HEK293 (cell line): ENCODE data around the gene TACC2.

Experiments used
- CTCF ChIA-PET: fragments of 350-600 bp; formaldehyde crosslinking; extraction: SDS; loops from one replicate; lab custom pipeline; 2021; ENCODE audit warnings: antibody characterized with exemption; lab: Yijun Ruan, JAX
- POLR2A ChIA-PET: fragments of 300-600 bp; formaldehyde crosslinking; extraction: SDS; loops from one replicate; lab custom pipeline; 2020; ENCODE audit warnings: antibody characterized with exemption, inconsistent platforms; lab: Yijun Ruan, JAX
- H3K27ac ChIP-seq: fragments of 200-500 bp; sonication (Bioruptor generic); 2 replicates; pipeline ENCODE4 v1.5.1; 2014; ENCODE audit warnings: low read depth, low read length, control low read depth, inconsistent platforms; ENCODE audit errors: extremely low read depth
- H3K36me3 ChIP-seq, 2 experiments: fragments of 200-500 bp in 1 of 2; sonication (Bioruptor generic) in 1 of 2; 1 replicate in 1 of 2; 2 replicates in 1 of 2; pipeline ENCODE4 v1.5.1; 2014 to 2017; ENCODE audit warnings: inconsistent platforms in 2 of 2, low read length in 2 of 2; ENCODE audit not compliant: control insufficient read depth in 2 of 2, insufficient read depth in 1 of 2
- H3K4me1 ChIP-seq: fragments of 200-500 bp; sonication (Bioruptor generic); 2 replicates; pipeline ENCODE4 v1.5.1; 2014; ENCODE audit warnings: mild to moderate bottlenecking, low read length, inconsistent platforms; ENCODE audit not compliant: control insufficient read depth, insufficient read depth
- H3K4me3 ChIP-seq: 2 replicates; pipeline ENCODE4 v1.5.1; 2011; ENCODE audit warnings: low read depth, mild to moderate bottlenecking, control low read depth, low read length, moderate library complexity
- H3K9me3 ChIP-seq: fragments of 200-500 bp; sonication (Bioruptor generic); 2 replicates; pipeline ENCODE4 v1.5.1; 2014; ENCODE audit warnings: low read depth, low read length, inconsistent platforms; ENCODE audit not compliant: control insufficient read depth, insufficient read depth
- GLIS1 ChIP-seq: fragments of 450-650 bp; formaldehyde crosslinking; IDR thresholded peaks from 2 replicates; pipeline ENCODE4 v1.5.1; 2016; ENCODE audit warnings: missing biosample characterization, missing genetic modification characterization
- GLIS2 ChIP-seq: fragments of 450-650 bp; formaldehyde crosslinking; IDR thresholded peaks from 2 replicates; pipeline ENCODE4 v1.5.1; 2016; ENCODE audit warnings: missing biosample characterization, missing genetic modification characterization
- SETDB1 ChIP-seq: IDR thresholded peaks from one replicate; pipeline ENCODE4 v1.6.1; 2017; ENCODE audit warnings: mild to moderate bottlenecking, low read length, moderate library complexity, mixed read lengths; ENCODE audit not compliant: insufficient read length
- TCF7L2 ChIP-seq: IDR thresholded peaks from 2 replicates; pipeline ENCODE4 v1.6.1; 2011; ENCODE audit warnings: low read depth, mild to moderate bottlenecking, inconsistent platforms, low read length, moderate library complexity, borderline replicate concordance
- YY1 ChIP-seq: fragments of 450-650 bp; formaldehyde crosslinking; IDR thresholded peaks from 2 replicates; pipeline ENCODE4 v1.5.1; 2018; ENCODE audit warnings: missing biosample characterization, missing genetic modification characterization
- ZBTB21 ChIP-seq: fragments of 450-650 bp; formaldehyde crosslinking; IDR thresholded peaks from 2 replicates; pipeline ENCODE4 v1.5.1; 2017; ENCODE audit warnings: missing biosample characterization, missing genetic modification characterization
- ZIC2 ChIP-seq: fragments of 450-650 bp; formaldehyde crosslinking; IDR thresholded peaks from 2 replicates; pipeline ENCODE4 v1.5.1; 2016; ENCODE audit warnings: missing biosample characterization, missing genetic modification characterization
- ZNF132 ChIP-seq: fragments of 450-650 bp; formaldehyde crosslinking; IDR thresholded peaks from 2 replicates; pipeline ENCODE4 v1.5.1; 2017; ENCODE audit warnings: missing biosample characterization, missing genetic modification characterization, borderline replicate concordance
- ZNF133 ChIP-seq: fragments of 450-650 bp; formaldehyde crosslinking; IDR thresholded peaks from 2 replicates; pipeline ENCODE4 v1.5.1; 2016; ENCODE audit warnings: missing biosample characterization, missing genetic modification characterization
- ZNF175 ChIP-seq: fragments of 450-650 bp; formaldehyde crosslinking; IDR thresholded peaks from 2 replicates; pipeline ENCODE4 v1.5.1; 2016; ENCODE audit warnings: missing biosample characterization, missing genetic modification characterization
- ZNF248 ChIP-seq: fragments of 450-650 bp; formaldehyde crosslinking; IDR thresholded peaks from 2 replicates; pipeline ENCODE4 v1.5.1; 2017; ENCODE audit warnings: missing biosample characterization, missing genetic modification characterization
- ZNF335 ChIP-seq: fragments of 450-650 bp; formaldehyde crosslinking; conservative IDR thresholded peaks from 2 replicates; pipeline ENCODE4 v1.5.1; 2016; ENCODE audit warnings: missing biosample characterization, missing genetic modification characterization
- ZNF341 ChIP-seq: fragments of 450-650 bp; formaldehyde crosslinking; IDR thresholded peaks from 2 replicates; pipeline ENCODE4; 2016; ENCODE audit warnings: low read depth, missing biosample characterization, missing genetic modification characterization
- ZNF350 ChIP-seq: fragments of 450-650 bp; formaldehyde crosslinking; IDR thresholded peaks from 2 replicates; pipeline ENCODE4 v1.5.0; 2017; ENCODE audit warnings: missing biosample characterization, mild to moderate bottlenecking, missing genetic modification characterization
- ZNF514 ChIP-seq: fragments of 450-650 bp; formaldehyde crosslinking; IDR thresholded peaks from 2 replicates; pipeline ENCODE4 v1.5.1; 2016; ENCODE audit warnings: missing biosample characterization, missing genetic modification characterization
- ZNF600 ChIP-seq: fragments of 450-650 bp; formaldehyde crosslinking; IDR thresholded peaks from 2 replicates; pipeline ENCODE4 v1.5.1; 2016; ENCODE audit warnings: missing biosample characterization, missing genetic modification characterization
- ZNF610 ChIP-seq: fragments of 450-650 bp; formaldehyde crosslinking; IDR thresholded peaks from 2 replicates; pipeline ENCODE4 v1.5.1; 2016; ENCODE audit warnings: missing biosample characterization, missing genetic modification characterization, borderline replicate concordance
- ZNF658 ChIP-seq: fragments of 450-650 bp; formaldehyde crosslinking; IDR thresholded peaks from 2 replicates; pipeline ENCODE4; 2016; ENCODE audit warnings: missing biosample characterization, missing genetic modification characterization
- ZNF660 ChIP-seq: fragments of 450-650 bp; IDR thresholded peaks from 2 replicates; pipeline ENCODE4 v1.5.1; 2018; ENCODE audit warnings: missing biosample characterization, mild to moderate bottlenecking, missing genetic modification characterization
- ZNF664 ChIP-seq: fragments of 450-650 bp; formaldehyde crosslinking; IDR thresholded peaks from 2 replicates; pipeline ENCODE4 v1.5.1; 2016; ENCODE audit warnings: missing biosample characterization, missing genetic modification characterization
- ZNF707 ChIP-seq: fragments of 450-650 bp; formaldehyde crosslinking; IDR thresholded peaks from 2 replicates; pipeline ENCODE4 v1.5.1; 2016; ENCODE audit warnings: missing biosample characterization, missing genetic modification characterization
- ZNF747 ChIP-seq: fragments of 450-650 bp; formaldehyde crosslinking; IDR thresholded peaks from 2 replicates; pipeline ENCODE4 v1.5.1; 2016; ENCODE audit warnings: missing biosample characterization, missing genetic modification characterization
- ZNF777 ChIP-seq: fragments of 450-650 bp; formaldehyde crosslinking; IDR thresholded peaks from 2 replicates; pipeline ENCODE4 v1.5.1; 2017; ENCODE audit warnings: missing biosample characterization, missing genetic modification characterization, borderline replicate concordance
- ZNF785 ChIP-seq: fragments of 450-650 bp; formaldehyde crosslinking; IDR thresholded peaks from 2 replicates; pipeline ENCODE4 v1.5.1; 2016; ENCODE audit warnings: missing biosample characterization, missing genetic modification characterization
- ZSCAN30 ChIP-seq: fragments of 450-650 bp; IDR thresholded peaks from 2 replicates; pipeline ENCODE4 v1.5.1; 2018; ENCODE audit warnings: missing biosample characterization, mild to moderate bottlenecking, missing genetic modification characterization, moderate library complexity
- TF ChIP-seq, protein P1 (sequence below): fragments of 450-650 bp; formaldehyde crosslinking; IDR thresholded peaks from 2 replicates; pipeline ENCODE4 v1.5.1; 2016; ENCODE audit warnings: missing biosample characterization, missing genetic modification characterization
- TF ChIP-seq, protein P2 (sequence below): fragments of 450-650 bp; formaldehyde crosslinking; IDR thresholded peaks from 2 replicates; pipeline ENCODE4 v1.5.1; 2016; ENCODE audit warnings: missing biosample characterization, missing genetic modification characterization
- TF ChIP-seq, protein P3 (sequence below): fragments of 450-650 bp; formaldehyde crosslinking; IDR thresholded peaks from 2 replicates; pipeline ENCODE4 v1.5.1; 2017; ENCODE audit warnings: missing biosample characterization, missing genetic modification characterization
- TF ChIP-seq, protein P4 (sequence below): fragments of 450-650 bp; formaldehyde crosslinking; IDR thresholded peaks from 2 replicates; pipeline ENCODE4 v1.5.1; 2016; ENCODE audit warnings: missing biosample characterization, missing genetic modification characterization
- TF ChIP-seq, protein P5 (sequence below): fragments of 450-650 bp; formaldehyde crosslinking; IDR thresholded peaks from 2 replicates; pipeline ENCODE4 v1.5.1; 2016; ENCODE audit warnings: missing biosample characterization, missing genetic modification characterization, low read depth

Gene TACC2

DNA sequence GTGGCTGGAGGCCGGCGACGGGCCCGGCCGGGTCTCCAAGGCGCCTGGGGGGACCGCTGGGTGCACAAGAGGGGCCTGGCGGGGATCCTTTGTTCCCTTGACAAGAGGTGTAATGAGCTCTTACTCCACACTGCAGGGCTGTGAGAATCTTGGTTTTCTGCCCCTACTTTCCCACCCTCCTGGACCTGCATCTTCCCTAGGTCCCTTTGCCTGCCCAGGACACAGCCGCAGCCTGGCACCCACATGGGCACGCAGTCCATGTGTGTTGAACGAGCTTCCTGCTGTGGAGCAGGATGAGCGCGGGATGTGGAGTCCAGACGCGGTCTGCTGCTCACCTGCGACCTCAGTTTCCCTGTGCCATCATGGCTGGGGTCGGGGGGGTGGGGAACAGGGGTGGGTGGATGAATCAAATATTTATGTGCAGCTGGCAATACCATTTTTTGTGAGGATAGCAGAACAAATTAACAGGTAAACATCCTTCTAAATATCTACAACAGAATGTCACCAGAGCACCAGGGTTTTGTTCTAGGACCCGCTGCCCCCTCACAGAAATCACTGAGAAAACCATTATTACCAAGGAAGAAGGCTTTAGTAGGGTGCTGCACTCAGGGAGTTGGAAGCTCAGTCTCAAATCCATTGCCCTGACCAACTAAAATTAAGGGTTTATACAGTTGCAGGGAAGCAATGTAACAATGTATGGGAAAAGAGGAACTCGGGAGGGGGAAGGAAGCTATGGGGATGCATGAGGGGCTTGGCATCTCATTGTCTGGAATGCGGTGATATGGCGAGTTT is 13.5 kb upstream of the TACC2 start:
- ChIA-PET POLR2A (interaction anchor here (0.5 to 2.4 kb wide), 3 partner anchors 9 to 52 kb away, joined by 3 to 8 read pairs (median 4); partner anchors contain the start of gene ATE1), CTCF (interaction anchor here (0.6 to 1.7 kb wide), 11 partner anchors 8 to 213 kb away, joined by 3 to 7 read pairs (median 4); no protein-coding TSS in a partner anchor)
- peak overlapping the region; percentile 99 for H3K27ac ChIP-seq
- no peaks in the 10 kb centered on the region for H3K9me3 ChIP-seq
- peaks cover 5% of the 10 kb centered on the region for H3K4me1 ChIP-seq
- H3K36me3 ChIP-seq: peaks cover 8 to 23% of the 10 kb centered on the region in 2 experiments
- H3K4me3 ChIP-seq: peak overlapping the region; percentile 75
- TF ChIP-seq GLIS2 (tag by site-specific recombination) (peak; percentile 68), ZNF335 (tag by site-specific recombination) (peak; percentile 72), ZNF707 (tag by site-specific recombination) (no peak), SETDB1 (peak; percentile 31), ZNF133 (no peak), ZNF658 (no peak), ZNF341 (no peak), ZNF785 (tag by site-specific recombination) (no peak), ZNF175 (no peak), ZSCAN30 (tag by site-specific recombination) (no peak), GLIS1 (tag by site-specific recombination) (no peak), ZNF610 (tag by site-specific recombination) (no peak), ZNF350 (tag by site-specific recombination) (no peak), YY1 (tag by site-specific recombination) (no peak), ZNF248 (no peak), ZNF777 (tag by site-specific recombination) (no peak), ZNF132 (no peak), ZNF664 (tag by site-specific recombination) (no peak), ZNF747 (tag by site-specific recombination) (no peak), ZBTB21 (no peak), ZNF514 (no peak), ZIC2 (peak; percentile 70), ZNF660 (no peak), TCF7L2 (no peak), ZNF600 (tag by site-specific recombination) (0 out of 2 replicates have a peak, but pooled peaks have one; percentile 30)
- TF ChIP-seq, protein P1, sequence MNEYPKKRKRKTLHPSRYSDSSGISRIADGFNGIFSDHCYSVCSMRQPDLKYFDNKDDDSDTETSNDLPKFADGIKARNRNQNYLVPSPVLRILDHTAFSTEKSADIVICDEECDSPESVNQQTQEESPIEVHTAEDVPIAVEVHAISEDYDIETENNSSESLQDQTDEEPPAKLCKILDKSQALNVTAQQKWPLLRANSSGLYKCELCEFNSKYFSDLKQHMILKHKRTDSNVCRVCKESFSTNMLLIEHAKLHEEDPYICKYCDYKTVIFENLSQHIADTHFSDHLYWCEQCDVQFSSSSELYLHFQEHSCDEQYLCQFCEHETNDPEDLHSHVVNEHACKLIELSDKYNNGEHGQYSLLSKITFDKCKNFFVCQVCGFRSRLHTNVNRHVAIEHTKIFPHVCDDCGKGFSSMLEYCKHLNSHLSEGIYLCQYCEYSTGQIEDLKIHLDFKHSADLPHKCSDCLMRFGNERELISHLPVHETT (tag by site-specific recombination): no peak
- TF ChIP-seq, protein P2, sequence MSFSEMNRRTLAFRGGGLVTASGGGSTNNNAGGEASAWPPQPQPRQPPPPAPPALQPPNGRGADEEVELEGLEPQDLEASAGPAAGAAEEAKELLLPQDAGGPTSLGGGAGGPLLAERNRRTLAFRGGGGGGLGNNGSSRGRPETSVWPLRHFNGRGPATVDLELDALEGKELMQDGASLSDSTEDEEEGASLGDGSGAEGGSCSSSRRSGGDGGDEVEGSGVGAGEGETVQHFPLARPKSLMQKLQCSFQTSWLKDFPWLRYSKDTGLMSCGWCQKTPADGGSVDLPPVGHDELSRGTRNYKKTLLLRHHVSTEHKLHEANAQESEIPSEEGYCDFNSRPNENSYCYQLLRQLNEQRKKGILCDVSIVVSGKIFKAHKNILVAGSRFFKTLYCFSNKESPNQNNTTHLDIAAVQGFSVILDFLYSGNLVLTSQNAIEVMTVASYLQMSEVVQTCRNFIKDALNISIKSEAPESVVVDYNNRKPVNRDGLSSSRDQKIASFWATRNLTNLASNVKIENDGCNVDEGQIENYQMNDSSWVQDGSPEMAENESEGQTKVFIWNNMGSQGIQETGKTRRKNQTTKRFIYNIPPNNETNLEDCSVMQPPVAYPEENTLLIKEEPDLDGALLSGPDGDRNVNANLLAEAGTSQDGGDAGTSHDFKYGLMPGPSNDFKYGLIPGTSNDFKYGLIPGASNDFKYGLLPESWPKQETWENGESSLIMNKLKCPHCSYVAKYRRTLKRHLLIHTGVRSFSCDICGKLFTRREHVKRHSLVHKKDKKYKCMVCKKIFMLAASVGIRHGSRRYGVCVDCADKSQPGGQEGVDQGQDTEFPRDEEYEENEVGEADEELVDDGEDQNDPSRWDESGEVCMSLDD (tag by site-specific recombination): 0 out of 2 replicates have a peak, but pooled peaks have one; percentile 33
- TF ChIP-seq, protein P3, sequence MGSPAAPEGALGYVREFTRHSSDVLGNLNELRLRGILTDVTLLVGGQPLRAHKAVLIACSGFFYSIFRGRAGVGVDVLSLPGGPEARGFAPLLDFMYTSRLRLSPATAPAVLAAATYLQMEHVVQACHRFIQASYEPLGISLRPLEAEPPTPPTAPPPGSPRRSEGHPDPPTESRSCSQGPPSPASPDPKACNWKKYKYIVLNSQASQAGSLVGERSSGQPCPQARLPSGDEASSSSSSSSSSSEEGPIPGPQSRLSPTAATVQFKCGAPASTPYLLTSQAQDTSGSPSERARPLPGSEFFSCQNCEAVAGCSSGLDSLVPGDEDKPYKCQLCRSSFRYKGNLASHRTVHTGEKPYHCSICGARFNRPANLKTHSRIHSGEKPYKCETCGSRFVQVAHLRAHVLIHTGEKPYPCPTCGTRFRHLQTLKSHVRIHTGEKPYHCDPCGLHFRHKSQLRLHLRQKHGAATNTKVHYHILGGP (tag by site-specific recombination): no peak
- TF ChIP-seq, protein P4, sequence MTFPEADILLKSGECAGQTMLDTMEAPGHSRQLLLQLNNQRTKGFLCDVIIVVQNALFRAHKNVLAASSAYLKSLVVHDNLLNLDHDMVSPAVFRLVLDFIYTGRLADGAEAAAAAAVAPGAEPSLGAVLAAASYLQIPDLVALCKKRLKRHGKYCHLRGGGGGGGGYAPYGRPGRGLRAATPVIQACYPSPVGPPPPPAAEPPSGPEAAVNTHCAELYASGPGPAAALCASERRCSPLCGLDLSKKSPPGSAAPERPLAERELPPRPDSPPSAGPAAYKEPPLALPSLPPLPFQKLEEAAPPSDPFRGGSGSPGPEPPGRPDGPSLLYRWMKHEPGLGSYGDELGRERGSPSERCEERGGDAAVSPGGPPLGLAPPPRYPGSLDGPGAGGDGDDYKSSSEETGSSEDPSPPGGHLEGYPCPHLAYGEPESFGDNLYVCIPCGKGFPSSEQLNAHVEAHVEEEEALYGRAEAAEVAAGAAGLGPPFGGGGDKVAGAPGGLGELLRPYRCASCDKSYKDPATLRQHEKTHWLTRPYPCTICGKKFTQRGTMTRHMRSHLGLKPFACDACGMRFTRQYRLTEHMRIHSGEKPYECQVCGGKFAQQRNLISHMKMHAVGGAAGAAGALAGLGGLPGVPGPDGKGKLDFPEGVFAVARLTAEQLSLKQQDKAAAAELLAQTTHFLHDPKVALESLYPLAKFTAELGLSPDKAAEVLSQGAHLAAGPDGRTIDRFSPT (tag by site-specific recombination): no peak; the same call in 1 of the 2 replicates
- TF ChIP-seq, protein P5, sequence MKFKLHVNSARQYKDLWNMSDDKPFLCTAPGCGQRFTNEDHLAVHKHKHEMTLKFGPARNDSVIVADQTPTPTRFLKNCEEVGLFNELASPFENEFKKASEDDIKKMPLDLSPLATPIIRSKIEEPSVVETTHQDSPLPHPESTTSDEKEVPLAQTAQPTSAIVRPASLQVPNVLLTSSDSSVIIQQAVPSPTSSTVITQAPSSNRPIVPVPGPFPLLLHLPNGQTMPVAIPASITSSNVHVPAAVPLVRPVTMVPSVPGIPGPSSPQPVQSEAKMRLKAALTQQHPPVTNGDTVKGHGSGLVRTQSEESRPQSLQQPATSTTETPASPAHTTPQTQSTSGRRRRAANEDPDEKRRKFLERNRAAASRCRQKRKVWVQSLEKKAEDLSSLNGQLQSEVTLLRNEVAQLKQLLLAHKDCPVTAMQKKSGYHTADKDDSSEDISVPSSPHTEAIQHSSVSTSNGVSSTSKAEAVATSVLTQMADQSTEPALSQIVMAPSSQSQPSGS (tag by site-specific recombination): no peak
